DND-41 (cell line): Measurements from ENCODE around the gene ANO2.

Experiments used
- ATAC-seq: fragments of 200-7000 bp; cut with Tn5 transposase; 3 replicates; pipeline ENCODE4 v1.9.1; 2021; ENCODE audit warnings: low read depth; ENCODE audit not compliant: insufficient read depth
- DNase-seq: peaks from one replicate; pipeline ENCODE4 v3.0.0-alpha.2; 2020
- H2AFZ ChIP-seq: 2 replicates; pipeline ENCODE4 v1.6.0; 2012; ENCODE audit warnings: low read depth, low read length
- H3K27ac ChIP-seq: 2 replicates; pipeline ENCODE4 v1.5.1; 2012; ENCODE audit warnings: low read length, inconsistent platforms
- H3K27me3 ChIP-seq: fragments of 200-600 bp; sonication (generic); 2 replicates; pipeline ENCODE4 v1.6.0; 2012; ENCODE audit warnings: low read length, mild to moderate bottlenecking, inconsistent platforms; ENCODE audit not compliant: insufficient read depth, poor library complexity
- H3K36me3 ChIP-seq: 2 replicates; pipeline ENCODE4 v1.5.1; 2012; ENCODE audit warnings: low read length, inconsistent platforms; ENCODE audit not compliant: insufficient read depth
- H3K4me1 ChIP-seq: 2 replicates; pipeline ENCODE4 v1.5.1; 2012; ENCODE audit warnings: mild to moderate bottlenecking, low read length; ENCODE audit not compliant: insufficient read depth
- H3K4me2 ChIP-seq: 2 replicates; pipeline ENCODE4 v1.6.0; 2012; ENCODE audit warnings: mild to moderate bottlenecking, moderate library complexity, low read length, inconsistent platforms; ENCODE audit not compliant: insufficient read depth
- H3K4me3 ChIP-seq, 2 experiments: fragments of 200-600 bp in 1 of 2; shearing (Covaris generic) in 1 of 2; 2 replicates each; pipeline ENCODE4 v1.5.1; 2012 to 2016; ENCODE audit warnings: inconsistent platforms in 2 of 2, low read length in 2 of 2, mild to moderate bottlenecking in 2 of 2, low read depth in 1 of 2, moderate library complexity in 1 of 2
- H3K79me2 ChIP-seq: 2 replicates; pipeline ENCODE4 v1.6.0; 2012; ENCODE audit warnings: low read length, inconsistent platforms; ENCODE audit not compliant: insufficient read depth
- H3K9ac ChIP-seq: 2 replicates; pipeline ENCODE4 v1.6.0; 2012; ENCODE audit warnings: low read depth, mild to moderate bottlenecking, inconsistent platforms, low read length, moderate library complexity
- H3K9me3 ChIP-seq: 2 replicates; pipeline ENCODE4 v1.5.1; 2012; ENCODE audit warnings: low read length, moderate library complexity, mild to moderate bottlenecking, inconsistent platforms; ENCODE audit not compliant: insufficient read depth, severe bottlenecking
- H4K20me1 ChIP-seq: 2 replicates; pipeline ENCODE4 v1.6.0; 2012; ENCODE audit warnings: low read length; ENCODE audit not compliant: insufficient read depth
- CTCF ChIP-seq: IDR thresholded peaks from 2 replicates; pipeline ENCODE4 v1.5.1; 2012; ENCODE audit warnings: borderline replicate concordance, low read length, moderate library complexity, mild to moderate bottlenecking; ENCODE audit not compliant: poor library complexity, severe bottlenecking; ENCODE audit errors: extremely low read depth
- EZH2 ChIP-seq: IDR thresholded peaks from 3 replicates; pipeline ENCODE4 v1.6.1; 2012; ENCODE audit warnings: borderline replicate concordance, low read depth, mild to moderate bottlenecking, moderate library complexity, low read length, inconsistent platforms; ENCODE audit not compliant: severe bottlenecking

Gene ANO2

GRCh38 chr12:5966486-5967095 is 21.5 kb upstream of the ANO2 start:
- TF ChIP-seq CTCF (no peak), EZH2 (no peak)
- no peak overlapping the region for H3K4me2 ChIP-seq
- H3K36me3 ChIP-seq, result no peaks in the 10 kb centered on the region
- H3K9me3 ChIP-seq, result no peaks in the 10 kb centered on the region
- no peak overlapping the region for H2AFZ ChIP-seq
- H3K4me1 ChIP-seq, result no peaks in the 10 kb centered on the region
- H4K20me1 ChIP-seq, result peaks cover 7% of the 10 kb centered on the region
- H3K27ac ChIP-seq, result no peak overlapping the region
- no peaks in the 10 kb centered on the region for H3K79me2 ChIP-seq
- ATAC-seq (no peak), DNase-seq (no peak)
- H3K9ac ChIP-seq, result no peak overlapping the region
- no peak overlapping the region for H3K4me3 ChIP-seq
- peaks cover 23% of the 10 kb centered on the region for H3K27me3 ChIP-seq

- 0 out of 2 replicates have a peak overlapping the region, but pooled peaks have one; percentile 45 for H2AFZ ChIP-seq
- H3K4me2 ChIP-seq, result no peak overlapping the region
- no peaks in the 10 kb centered on the region for H3K36me3 ChIP-seq
- no peaks in the 10 kb centered on the region for H3K79me2 ChIP-seq
- TF ChIP-seq EZH2 (no peak), CTCF (peak; percentile 84)
- peaks cover 21% of the 10 kb centered on the region for H3K27me3 ChIP-seq
- no peaks in the 10 kb centered on the region for H3K9me3 ChIP-seq
- H3K4me1 ChIP-seq, result no peaks in the 10 kb centered on the region
- H3K9ac ChIP-seq, result no peak overlapping the region
- peak; percentile 99 for ATAC-seq
- DNase-seq, result peak; percentile 62
- H3K27ac ChIP-seq, result no peak overlapping the region
- H4K20me1 ChIP-seq, result peaks cover 7% of the 10 kb centered on the region
- no peak overlapping the region for H3K4me3 ChIP-seq
Measured at GRCh38 chr12:5965950-5966383, 20.9 kb upstream of the ANO2 start.

GRCh38 chr12:5964913-5965900 is 20.1 kb upstream of the ANO2 start:
- Histone ChIP-seq H3K4me1 (no peaks in the 10 kb centered on the region), H3K4me2 (no peak overlapping the region), H3K79me2 (no peaks in the 10 kb centered on the region), H3K9me3 (no peaks in the 10 kb centered on the region), H2AFZ (no peak overlapping the region), H4K20me1 (peaks cover 7% of the 10 kb centered on the region), H3K27ac (no peak overlapping the region), H3K27me3 (peaks cover 21% of the 10 kb centered on the region), H3K36me3 (no peaks in the 10 kb centered on the region), H3K9ac (no peak overlapping the region), H3K4me3 (no peak overlapping the region)
- TF ChIP-seq EZH2 (no peak), CTCF (no peak)
- ATAC-seq (peak; percentile 31; the same call in 1 of the 3 replicates), DNase-seq (no peak)
